Measurements from ENCODE around the gene DLL1.

Gene DLL1

GRCh38 chr6:170295510-170296422 lies 4.9 kb upstream of the DLL1 start:
- DNase-seq, result peak; percentile 68

- DNase-seq, result no peak
Observed at GRCh38 chr6:170294813-170295509, 4.1 kb upstream of the DLL1 start.

GRCh38 chr6:170294298-170294730 lies 3.4 kb upstream of the DLL1 start:
- no peak for DNase-seq

DNA sequence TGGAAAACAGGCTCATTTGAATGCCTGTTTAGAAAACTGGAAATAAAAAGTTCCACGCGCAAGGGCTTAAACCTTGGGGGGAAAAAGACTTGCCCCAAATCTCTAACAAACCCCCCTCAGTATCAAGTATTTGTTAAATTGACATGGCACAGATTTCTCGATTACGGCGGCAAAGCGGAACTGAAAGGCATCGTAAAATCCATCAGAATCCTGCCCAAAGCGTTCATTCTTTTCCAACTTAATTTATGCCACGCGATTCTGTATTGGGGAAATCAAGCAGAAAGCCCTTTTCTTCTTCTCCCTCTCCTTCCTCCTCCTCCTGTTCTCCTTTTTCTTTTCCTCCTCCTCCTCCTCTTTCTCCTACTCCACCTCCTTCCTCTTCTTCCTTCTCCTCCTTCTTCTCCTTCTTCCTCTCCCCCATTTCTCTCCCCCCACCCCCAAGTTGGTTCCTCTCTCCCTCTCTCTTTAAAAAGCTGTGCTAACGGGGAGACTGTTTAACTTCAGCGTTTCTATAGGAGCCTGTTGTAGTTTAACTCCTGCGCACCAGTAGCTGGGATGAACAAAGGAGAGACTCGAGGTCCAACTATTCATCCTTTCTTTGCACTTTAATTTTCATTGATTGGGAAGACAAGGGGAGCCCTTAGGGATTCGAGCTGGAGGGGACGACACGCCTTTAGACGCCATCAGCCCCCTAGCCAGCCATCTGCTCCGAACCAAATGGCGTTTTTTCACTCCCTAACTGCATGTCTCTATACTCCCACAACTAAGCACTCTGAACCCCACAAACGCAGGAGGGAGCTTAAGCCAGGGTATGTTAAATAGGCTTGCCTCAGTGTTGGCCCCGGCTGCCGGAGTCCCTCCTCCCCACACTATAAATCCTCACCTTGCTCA lies 2.7 kb upstream of the DLL1 start:
- DNase-seq, result no peak

- DNase-seq, result peak; percentile 34
Observed at GRCh38 chr6:170292407-170293158, 1.7 kb upstream of the DLL1 start.

DNA sequence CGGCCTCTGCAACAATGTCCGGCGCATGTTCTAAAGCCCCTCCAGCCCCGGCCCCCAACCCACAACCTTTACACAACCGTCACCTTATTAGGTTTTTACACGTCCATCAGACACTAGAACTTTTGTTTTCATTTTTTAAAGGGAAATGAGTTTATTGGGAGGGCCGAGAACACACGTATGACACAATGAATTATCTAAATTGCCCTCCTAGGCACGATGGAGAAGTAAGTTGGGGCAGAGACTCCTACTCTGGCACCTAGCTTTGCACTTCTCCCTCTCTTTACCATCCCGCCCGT lies 1.2 kb upstream of the DLL1 start:
- no peak for DNase-seq

DNA sequence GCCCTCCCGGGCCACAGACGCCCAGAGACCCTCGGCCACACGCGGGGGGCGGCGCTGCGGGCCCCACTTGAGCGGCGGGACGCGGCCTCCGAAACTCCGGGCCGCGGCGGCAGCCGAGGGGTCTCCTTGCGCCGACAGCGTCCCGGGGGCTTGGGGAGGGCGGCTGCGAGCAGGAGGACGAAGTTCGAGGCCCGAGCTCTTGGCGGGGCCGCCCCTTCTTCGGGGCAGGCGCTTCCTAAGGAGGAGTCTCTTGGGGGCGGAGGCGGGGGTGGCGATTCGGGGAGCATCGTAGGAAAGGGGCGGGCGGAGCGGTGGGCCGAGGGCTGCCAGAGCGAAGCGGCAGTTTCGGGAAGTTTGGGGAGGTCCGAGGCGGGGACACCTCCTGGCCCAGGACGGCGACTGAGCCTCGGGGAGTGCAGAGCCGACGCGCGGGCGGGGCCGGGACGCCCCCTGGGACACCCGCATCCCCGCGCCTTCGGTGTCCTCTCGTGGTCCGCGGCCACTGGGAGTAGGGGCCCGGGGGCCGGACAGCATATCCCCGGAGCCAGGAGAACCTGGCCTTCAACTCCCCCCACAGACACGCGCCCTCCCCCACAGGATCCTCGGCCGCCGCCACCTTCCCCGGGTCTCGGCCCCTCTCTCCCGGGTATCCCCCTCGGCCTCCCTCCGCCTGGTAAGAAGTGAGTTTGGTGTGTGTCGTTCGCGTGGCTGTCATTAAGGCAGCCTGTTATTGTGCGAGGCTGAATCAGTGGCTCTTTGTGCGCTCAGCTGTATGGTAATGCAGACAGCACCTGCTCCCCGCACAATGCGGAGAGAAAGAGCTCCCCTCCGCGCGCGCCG lies 613 bp upstream of the DLL1 start:
- DNase-seq, result peak; percentile 84

- no peak for DNase-seq
Observed at GRCh38 chr6:170289951-170290295, 955 bp downstream of the DLL1 start.

DNA sequence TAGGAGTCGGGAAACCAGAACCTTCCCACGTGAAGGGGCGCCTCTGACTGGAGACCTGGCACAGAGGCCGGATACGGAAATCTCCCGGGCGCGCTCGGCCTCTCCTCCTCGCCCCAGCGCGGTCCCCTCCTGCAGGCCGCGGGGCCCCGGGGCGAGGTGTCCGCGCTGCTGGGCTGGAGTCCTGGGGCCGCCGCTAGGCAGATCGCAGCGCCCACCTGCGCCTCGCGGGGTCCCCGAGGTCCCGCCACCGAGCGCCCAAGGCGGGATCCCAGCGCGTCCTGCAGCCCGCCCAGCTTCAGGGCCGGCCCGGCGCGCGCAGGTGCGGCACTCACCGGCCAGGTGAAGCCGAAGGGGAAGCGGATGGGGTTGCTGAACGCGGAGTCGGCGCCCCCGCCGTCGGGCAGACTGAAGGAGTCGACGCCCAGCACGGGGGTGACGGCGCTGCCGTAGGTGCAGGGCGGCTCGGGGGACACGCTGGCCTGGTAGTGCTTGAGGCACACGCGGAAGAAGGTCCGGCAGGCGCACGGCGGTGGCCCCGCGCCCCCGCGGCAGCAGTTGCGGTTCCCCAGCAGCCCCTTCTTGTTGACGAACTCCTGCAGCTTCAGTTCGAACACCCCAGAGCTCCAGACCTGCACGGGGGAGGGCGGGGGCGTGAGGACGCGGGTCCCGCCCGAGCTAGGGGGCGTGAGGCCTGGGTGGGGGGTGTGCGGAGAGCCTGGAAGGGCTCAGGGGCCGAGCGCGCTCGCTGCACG lies 1.5 kb downstream of the DLL1 start:
- no peak for DNase-seq

- no peak for DNase-seq
Observed at GRCh38 chr6:170288852-170289179, 2.1 kb downstream of the DLL1 start.

DNA sequence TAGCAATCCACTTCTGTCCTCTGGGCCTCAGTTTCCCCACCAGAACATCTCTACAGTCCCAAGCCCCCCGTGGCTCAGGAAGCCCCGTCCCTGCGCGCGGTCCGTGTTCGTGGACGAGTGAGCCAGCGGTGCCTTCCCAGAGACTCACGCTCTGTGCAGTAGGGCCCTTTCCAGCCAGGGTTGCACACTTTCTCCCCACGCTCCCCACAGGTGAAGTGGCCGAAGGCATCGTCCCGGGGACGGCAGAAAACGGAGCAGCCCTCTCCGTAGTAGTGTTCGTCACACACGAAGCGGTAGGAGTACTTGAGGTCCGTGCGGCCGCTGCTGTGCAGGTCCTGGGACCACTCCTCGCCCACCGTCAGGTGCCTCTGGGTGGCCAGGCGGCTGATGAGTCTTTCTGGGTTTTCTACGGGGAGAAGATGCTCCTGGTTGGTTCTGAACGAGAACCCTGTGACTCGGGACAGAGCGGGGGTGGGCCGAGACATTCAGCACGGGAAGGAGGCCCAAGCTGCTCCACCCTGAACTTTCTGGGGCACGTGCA lies 2.7 kb downstream of the DLL1 start:
- DNase-seq, result no peak

DNA sequence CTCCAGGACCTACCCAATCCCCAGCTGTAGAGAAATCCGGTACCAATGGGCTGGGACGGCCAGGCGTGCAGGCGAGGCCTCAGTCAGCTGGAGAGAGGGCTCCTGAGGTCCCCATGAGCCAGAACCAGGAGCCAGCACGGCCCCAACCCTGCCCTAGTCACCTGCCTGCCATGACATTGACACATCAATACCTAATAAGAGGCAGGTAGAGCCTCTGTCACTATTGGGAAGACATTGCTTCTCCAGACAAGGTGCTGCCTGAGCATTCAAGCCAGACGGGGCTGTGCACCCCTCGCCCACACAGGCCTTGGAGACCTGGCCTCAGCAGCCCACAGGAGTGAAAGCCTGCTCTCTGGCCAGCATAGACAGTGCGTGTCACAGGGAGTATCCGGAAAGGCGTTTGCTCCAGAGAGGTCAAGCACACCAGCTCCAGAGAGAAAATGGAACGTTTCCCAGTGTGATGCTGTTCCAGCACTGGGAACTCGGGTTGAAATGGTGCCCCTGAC lies 3.5 kb downstream of the DLL1 start:
- DNase-seq, result no peak

DNA sequence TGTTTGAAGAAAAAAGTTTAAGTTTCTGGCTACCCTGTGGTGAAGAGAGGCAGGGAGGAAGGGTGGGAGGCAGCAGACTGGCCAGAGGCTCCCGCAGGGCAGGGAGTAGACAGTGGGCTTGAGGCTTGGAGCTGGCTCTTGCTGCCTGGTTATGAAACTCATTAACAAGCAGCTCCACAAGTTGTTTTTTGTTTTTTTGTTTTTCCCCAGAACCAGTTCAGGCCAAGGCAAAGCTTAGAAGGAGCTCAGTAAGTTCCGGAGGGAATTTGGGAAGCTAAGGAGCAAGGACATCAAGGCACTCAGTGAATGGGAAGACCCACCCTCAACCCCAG lies 4.0 kb downstream of the DLL1 start:
- no peak for DNase-seq

GRCh38 chr6:170286246-170286933 lies 4.5 kb downstream of the DLL1 start:
- DNase-seq, result peak; percentile 45

DNA sequence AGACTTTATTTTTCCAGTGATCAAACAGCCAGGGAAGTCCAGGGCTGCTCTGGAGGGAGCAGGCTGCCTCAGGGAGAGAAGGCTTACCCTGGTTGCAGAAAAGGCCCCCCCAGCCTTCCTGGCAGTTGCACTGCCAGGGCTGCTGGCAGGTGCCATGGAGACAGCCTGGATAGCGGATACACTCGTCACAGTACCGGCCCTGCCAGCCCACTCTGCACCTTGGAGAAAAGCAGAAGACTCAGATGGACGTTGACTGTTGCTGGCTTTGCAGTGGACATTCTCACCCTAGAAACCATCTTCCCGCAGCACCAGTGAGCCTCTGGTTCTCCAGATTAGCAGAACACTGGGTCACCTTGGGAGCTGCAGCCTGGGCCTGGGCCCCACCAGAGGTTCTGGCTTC lies 5.4 kb downstream of the DLL1 start:
- DNase-seq, result no peak

GRCh38 chr6:170284866-170285469 lies 5.9 kb downstream of the DLL1 start:
- no peak for DNase-seq

DNA sequence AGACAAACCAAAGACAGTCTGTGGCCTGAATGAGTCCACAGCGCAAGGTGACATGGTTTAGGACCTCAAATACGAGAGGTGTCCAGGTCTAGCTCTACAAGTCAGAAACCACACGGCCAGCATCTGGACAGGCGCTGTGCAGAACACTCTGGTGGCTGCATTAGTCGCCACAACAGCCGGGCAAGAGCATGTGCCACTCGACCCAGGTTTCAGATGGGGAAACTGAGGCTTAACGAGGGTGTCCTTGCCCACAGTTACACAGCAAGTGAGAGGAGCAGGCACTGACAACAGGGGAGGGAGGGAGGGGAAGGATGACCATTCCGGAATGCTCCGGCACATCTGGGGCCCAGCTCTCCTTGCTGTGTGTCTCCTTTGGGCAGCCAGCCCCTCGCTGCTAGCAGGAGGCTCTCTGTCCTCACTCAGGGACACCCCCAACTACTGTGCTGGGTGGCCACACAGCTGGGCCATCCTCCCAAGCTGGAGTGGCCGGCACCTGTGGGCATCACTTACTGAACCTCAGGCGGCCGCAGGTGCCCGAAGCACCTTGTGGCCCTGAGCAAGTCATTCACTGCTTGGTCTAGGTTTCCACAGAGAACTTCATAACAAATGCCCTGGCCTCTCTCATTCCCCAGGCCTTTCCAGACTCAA lies 6.6 kb downstream of the DLL1 start:
- DNase-seq, result no peak

DNA sequence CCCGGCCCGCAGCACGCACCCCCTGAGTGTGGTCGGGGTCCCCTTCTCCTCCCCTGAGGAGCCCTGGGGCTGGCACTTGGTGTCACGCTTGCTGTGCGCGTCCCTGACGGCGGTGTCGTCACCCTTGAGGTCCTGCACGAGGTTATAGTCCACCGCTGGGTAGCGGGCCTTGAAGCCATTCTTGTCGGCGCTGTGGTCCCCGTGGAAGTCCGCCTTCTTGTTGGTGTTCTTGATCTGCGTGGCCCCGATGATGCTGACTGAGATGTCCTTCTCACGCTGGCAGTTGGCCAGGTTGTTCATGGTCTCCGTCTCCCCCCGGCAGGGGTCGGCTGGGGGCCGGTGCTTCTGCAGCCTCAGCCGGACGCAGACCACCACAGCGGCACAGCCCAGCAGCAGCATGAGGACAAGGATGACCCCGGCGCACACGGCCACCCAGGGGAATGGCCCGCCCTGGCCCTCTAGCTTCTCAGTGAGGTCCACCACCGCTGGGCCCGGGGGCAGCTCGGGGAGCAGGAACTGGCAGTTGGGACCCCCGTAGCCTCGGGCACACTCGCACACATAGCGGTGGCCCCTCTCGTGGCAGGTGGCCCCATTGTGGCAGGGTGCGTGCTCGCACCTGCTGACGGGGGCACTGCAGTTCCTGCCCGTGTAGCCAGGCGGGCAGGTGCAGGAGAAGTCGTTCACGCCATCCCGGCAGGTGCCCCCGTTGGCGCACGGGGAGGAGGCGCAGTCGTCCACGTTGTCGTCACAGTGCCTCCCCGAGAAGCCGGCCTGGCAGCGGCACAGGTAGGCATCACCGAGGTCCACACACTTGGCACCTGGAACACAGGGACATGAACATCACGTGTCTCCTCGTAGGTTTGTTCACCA lies 7.4 kb downstream of the DLL1 start:
- no peak for DNase-seq
